Measurements from ENCODE around the gene GPR157.
"Not testable (repeated sequence)": the region's sequence is repeated elsewhere in the genome, so short reads cannot be mapped to it uniquely, and the experiment has no call there.

The GPR157 gene

GRCh38 chr1:9118186-9118585 lies 10.7 kb downstream of the GPR157 start:
- no peak for DNase-seq (ENCODE audit: low spot score)

DNA sequence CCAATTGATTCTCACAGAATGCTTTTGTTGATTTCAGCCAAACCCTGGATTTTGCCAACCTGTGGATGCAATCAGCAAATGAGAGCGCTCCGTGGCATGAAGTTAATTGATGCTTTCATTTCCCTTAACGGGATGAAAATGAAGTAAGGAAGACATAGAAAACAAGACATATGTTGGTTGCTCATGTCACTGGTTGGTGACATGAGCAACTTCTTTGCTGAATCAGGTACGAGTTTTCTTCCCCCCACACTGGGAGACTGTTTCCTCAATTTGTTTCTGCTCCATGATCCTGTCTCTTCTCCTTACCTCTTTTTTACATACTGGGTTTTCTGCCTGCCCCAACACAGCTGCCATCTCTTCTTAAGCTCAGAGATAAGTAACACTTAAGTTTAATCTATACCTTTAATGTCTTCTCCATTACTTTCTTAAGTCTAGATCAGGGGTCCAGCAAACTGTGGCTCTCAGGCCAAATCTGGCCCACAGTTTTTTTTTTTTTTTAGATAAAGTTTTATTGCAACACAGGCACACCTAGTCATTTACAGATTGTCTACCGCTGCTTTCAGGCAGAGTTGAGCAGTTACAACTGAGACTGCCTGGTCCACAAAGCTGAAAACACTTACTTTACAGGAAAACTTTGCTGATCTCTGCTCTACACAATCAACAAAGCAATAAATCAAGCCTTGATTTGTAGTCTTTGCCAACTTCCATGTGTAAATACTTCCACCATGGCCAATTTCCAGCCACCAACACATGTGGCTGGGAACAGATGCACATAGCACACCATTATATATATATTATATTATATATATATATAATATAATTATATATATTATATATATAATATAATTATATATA lies 13.3 kb downstream of the GPR157 start:
- DNase-seq (ENCODE audit: low spot score): no peak

DNA sequence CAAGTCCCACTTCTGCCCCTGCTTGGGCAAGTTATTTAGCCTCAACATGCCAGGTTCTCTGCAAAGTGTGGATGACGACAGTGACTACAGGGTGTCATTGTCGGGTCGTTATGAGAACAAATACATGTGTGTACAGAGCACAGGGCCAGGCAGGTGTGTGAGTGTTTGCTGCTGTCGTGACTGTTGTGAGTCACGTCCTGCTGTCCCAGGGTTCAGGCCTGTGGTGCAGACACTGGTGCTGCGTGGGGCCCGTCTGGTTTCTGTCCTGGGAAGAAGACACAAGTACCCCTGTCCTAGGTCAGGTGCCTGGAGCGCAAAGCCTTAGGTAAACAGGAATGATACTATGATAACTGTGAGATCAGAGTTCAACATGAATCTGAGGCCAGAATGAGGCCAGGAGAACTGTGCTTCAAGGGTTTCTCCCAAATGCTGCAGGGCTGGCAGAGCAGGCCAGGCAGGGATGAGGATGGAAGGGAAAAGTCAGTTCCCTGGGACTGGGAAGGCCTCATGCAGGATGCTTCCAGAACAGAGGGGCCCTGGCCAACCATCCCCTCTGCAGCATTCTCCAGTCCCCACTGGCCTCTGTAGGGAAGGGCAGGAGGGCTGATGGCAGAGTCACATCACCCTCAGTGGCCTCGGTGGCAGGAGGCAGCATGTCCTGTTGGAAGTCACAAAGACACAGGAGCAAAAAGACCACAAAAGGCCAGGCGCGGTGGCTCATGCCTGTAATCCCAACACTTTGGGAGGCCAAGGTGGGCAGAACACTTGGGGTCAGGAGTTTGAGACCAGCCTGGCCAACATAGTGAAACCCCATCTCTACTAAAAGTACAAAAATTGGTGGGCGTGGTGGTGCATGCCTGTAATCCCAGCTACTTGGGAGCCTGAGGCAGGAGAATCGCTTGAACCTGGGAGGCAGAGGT lies 15.7 kb downstream of the GPR157 start:
- no peak for DNase-seq (ENCODE audit: low spot score)

DNA sequence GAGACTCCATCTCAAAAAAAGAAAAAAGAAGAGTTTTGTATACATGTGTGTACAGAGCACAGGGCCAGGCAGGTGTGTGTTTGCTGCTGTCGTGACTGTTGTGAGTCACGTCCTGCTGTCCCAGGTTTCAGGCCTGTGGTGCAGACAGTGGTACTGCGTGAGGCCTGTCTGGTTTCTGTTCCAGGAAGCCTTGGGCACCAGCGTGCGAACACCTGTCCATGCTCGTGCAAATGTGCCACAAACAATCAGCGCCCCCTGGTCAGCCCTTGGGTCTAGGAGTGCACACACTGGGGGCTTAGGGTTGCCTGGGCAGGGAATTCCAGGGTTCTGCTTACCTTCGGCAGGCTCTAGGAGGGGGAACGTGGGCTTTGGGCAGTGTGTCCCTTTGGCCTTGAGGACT lies 16.9 kb downstream of the GPR157 start:
- DNase-seq (ENCODE audit: low spot score): no peak

DNA sequence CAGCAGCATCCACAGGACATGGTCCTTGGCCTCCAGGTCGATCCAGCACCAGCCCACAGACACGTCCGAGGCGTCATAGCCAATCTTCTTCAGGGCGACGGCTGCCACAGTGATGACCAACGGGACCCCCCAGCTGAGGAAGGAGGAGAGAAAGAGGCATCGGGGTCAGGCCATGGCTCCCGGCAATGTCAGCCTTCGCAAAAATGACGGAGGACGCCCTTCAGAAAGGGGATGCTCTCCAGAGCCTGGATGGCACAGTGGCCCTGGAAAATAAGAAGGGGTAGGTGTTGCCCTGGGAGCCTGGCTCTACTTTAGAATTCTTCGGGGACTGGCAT lies 17.6 kb downstream of the GPR157 start:
- no peak for DNase-seq (ENCODE audit: low spot score)

- DNase-seq (ENCODE audit: low spot score): peak; percentile 59
These were observed 18.1 kb downstream of the GPR157 start for GRCh38 chr1:9110669-9111356.

GRCh38 chr1:9108056-9108665 lies 20.7 kb downstream of the GPR157 start:
- no peak for DNase-seq (ENCODE audit: low spot score)

DNA sequence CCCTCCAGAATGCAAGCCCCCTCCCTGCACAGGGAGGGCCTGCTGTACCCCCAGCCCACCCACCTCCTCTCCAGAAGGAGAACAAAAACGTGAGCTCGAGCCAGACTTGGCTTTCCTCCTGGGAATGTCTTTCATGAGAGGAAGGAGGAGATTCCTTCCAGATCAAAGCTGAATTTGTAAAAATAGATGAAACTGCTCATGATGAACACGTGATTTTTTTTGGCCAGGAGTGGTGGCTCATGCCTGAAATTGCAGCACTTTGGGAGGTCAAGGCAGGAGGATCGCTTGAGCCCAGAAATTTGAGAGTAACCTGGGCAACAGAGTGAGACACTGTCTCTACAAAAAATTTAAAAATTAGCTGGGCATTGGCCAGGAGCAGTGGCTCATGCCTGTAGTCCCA lies 21.8 kb downstream of the GPR157 start:
- DNase-seq (ENCODE audit: low spot score): no peak

- DNase-seq (ENCODE audit: low spot score): no peak
These were observed 22.6 kb downstream of the GPR157 start for GRCh38 chr1:9106286-9106685.

GRCh38 chr1:9105336-9105867 lies 23.5 kb downstream of the GPR157 start:
- DNase-seq (ENCODE audit: low spot score): no peak

GRCh38 chr1:9101510-9102146 lies 27.3 kb downstream of the GPR157 start:
- no peak for DNase-seq (ENCODE audit: low spot score)

- no peak for DNase-seq (ENCODE audit: low spot score)
These were observed 28.3 kb downstream of the GPR157 start for GRCh38 chr1:9100471-9101043.

DNA sequence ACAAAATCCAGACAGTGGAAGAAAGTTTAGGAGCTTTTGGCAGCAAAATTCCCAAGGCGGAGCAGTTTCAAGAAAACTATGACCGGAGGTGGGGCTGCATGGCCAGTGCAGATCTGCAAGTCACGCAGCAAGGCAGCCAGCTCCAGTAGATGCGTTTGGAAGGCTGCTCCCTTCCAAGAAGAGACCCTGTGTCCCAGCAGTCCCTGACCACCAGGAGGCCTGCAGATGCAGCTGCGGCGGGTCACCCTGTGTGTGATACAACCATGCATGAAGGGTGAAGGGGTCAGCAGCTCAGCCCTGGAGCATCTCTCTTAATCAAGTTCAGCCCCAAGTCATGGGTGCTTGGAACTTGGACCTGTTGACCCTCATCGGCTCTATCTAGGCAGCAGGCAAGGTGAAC lies 29.3 kb downstream of the GPR157 start:
- no peak for DNase-seq (ENCODE audit: low spot score)

- DNase-seq (ENCODE audit: low spot score): no peak
These were observed 30.8 kb downstream of the GPR157 start for GRCh38 chr1:9097947-9098705.

- DNase-seq (ENCODE audit: low spot score): no peak
These were observed 33.1 kb downstream of the GPR157 start for GRCh38 chr1:9095818-9096217.

DNA sequence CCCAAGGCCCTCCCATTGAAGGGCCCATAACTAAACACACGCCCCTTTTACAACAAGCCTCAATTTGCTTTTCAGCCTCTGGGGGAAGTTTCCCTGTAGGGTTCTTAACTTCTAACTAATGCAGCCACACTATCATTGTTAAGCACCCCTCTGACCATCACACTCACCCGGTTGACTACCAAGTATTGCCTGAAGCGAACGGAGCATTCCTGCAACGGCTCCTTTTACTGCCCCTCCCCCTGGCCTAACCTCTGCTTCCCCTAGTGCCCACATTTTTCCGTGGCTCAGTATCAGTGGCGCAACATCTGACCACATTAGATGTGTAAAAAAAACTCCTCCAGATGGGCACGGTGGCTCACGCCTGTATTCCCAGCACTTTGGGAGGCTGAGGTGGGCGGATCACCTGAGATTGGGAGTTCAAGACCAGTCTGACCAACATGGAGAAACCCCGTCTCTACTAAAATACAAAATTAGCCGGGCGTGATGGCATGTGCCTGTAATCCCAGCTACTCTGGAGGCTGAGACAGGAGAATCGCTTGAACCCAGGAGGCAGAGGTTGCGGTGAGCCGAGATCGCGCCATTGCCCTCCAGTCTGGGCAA lies 34.8 kb downstream of the GPR157 start:
- DNase-seq (ENCODE audit: low spot score): not testable (repeated sequence)

GRCh38 chr1:9093581-9093980 lies 35.3 kb downstream of the GPR157 start:
- no peak for DNase-seq (ENCODE audit: low spot score)

- no peak for DNase-seq (ENCODE audit: low spot score)
These were observed 35.8 kb downstream of the GPR157 start for GRCh38 chr1:9093091-9093490.

GRCh38 chr1:9088807-9089206 lies 40.1 kb downstream of the GPR157 start:
- DNase-seq (ENCODE audit: low spot score): no peak
